Astrocyte of the hippocampus (primary cell): ENCODE measurements around the gene RBM33.

ENCODE experiments used
- DNase-seq: peaks from one replicate; pipeline ENCODE4 v3.0.0; 2011; ENCODE audit warnings: low read depth, low spot score

The RBM33 gene

DNA sequence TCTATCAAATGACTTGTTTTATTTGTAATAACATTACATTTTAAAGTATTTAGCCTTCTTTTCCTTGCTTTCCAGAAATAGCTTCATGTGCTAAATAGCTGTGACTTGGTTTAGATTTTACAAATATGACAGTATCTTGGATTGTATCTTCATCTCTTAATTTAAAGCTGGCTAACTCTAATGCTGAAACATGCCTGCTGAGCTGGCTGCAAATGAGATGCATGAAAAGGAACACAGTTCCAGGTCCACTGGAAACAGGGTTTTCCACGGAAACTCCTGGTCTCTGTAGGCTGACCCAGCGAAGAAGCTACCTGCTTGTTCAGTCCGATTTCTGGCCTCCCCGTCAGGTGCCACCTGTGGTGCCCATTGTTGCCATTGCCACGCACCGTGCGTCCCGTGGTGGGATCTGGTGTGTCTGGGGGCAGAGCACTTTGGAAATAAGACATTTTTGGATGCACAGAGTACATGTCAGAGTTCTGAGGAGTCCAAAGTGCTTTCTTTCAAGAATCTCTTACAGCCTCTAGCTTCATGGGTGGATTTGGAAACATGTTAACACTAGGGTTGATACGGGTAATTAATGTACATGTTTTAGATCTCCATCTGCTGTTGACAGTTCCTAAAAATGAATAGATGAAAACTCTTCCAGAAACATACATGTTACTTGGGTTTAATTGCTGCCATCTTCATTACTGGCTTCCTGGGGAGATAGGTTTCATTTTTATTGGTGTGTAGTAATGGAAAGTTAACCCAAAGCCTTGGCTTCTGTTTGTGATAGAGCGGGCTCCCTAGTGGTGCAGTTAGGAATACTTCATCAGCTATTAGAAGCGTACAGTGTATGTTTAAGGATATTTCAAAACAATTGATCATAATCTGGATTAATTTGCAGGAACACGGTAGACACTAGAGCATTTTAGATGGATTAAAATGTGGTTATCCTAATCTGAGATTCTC lies 122.8 kb downstream of the RBM33 start:
- DNase-seq: no peak

DNA sequence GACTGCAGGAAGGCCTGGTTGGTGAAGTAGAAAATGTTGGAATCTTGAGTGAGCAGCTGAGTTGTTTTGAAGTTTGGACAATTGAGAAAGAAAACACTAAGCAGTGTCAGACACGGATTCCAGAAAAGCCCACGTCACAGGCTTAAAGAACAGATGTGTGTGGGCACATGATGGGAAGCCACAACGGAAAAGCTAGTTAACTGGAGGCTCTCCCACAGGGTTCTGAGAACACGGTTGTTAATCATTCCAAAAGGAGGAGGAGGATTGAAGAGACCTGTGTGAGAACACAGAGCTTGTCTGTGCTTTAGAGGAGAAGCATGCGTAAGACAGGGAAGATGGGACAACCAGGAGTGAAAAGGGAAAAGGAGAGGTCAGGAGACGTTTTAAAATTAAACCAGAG lies 125.2 kb downstream of the RBM33 start:
- no peak for DNase-seq

DNA sequence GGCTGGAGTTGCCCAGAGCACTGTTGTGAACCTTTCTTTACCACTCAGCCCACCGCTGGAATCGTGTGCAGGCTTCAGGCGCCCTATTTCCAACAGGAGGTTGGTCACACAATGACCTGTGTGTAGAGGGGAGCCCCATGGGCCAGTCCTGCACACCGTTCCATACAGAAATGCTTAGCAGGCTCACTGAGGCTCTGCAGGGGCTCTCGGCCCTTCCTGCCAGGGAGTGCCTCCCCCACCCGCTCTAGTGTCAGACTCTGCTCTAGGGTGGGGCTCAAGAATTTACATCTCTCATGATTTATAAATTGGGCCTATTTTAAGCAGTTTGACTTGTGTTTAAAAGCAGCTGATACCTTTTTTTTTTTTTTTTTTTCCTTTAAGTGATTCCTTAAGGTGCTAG lies 125.8 kb downstream of the RBM33 start:
- DNase-seq: no peak

DNA sequence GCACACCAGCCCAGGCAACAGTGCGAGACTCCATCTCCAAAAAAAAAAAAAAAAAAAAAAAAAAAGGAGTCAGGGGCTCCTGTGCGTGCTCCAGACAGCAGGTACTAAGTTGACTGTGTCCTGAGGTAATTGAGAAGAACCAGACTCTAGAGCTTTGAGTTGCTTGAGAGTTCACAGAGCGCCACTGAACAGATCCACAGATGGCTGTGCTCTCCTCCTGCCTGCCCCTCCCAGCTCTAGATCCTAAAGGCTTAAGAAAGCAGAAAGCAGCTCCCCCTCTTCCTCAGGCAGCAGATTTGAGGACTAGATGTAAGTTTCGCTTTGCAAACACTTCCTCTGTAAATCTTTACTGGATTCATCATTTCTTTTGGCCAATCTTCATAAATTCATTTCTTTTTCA lies 129.1 kb downstream of the RBM33 start:
- DNase-seq: no peak

DNA sequence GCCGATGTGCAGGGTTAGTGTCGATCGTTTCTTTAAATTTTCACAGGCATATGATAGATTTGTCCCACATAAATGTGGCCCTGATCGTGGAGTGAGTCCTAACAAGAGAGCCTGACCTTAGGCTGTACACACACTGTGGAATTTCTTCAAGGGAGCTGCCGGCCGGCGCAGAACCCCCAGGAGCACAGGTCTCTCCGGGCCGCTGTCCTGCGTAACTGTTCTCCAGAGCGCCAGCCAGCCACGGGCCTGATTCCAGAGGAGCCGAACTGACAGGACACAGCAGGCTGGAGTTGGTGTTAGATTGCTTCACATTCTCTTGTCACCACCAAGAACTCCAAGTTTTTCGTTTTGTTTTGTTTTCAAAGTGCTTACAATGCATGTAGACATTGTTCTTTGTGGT lies 130.5 kb downstream of the RBM33 start:
- no peak for DNase-seq

DNA sequence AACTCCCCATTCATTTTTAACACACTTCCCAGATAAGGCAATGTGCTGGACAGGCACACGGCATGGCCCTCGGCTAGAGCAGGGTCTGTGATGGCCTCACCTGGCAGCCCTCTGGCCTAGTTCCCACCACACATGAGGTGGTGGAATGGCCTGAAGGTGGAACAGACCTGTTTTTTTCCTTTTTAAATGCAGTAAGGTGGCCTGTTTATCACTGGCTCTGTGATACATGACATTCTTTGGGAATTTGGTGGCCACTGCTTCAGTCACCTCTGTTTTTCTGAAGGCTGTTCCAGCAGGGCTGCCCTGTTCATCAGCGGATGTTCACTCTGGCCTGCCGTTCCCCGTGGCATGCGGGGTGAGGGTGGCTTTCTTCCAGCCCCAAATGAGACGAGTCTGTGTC lies 131.2 kb downstream of the RBM33 start:
- DNase-seq: no peak

DNA sequence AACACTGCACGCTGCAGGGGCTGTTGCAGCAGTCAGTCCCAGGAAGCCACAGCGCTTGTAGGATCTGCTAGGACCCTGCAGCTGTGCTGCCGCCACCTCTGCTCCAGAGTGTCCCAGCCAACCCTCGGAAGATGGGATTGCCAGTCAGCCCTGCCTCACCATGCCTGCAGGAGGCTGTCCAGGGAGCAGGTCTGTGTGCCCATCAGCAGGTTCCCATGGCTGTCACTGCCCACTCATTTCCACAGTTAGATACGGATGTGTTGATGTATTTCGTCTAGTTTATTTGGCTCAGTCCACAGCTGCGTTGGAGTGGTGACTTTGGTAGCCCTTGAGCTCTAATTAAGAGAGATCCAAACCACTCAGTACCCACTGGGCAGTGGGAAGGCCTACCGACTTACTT lies 132.1 kb downstream of the RBM33 start:
- DNase-seq: no peak

DNA sequence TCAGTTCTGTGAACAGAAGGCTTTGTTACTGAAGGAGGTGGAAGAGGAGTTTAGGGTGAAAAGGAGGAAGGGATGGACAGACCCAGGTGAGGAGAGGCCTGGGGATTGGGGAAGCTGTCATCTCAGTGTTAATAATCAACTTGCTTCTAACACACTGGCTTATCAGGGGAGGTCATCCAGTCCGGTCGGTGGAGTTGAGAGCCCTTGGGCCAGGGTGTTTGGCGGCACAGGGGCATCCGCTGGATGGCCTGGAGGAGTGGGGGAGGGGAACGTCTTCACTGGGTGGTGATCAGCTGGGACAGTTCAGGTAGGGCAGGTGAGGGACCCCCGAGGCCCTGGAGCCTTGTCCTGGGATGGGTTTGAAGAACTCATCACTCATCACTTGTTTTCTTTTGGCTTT lies 133.9 kb downstream of the RBM33 start:
- no peak for DNase-seq

DNA sequence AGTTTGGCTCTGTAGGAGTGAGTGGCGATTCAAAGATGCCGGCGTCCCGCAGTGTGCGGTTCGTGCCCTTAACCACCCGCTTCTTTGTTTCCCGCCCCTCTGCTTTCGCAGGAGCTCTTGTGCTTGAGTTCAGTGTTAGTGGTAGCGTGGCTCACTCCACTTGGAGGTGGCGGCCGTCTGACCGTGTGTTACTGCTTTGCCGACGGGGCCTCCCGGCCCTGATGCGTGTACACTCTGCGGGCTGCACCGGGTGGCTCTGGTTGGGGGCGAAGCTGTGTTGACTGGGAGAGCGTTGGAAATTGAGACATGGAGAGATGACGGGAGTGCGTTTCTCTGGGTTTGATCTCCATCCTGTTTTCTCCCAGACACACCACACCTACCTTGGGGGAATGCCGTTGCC lies 136.4 kb downstream of the RBM33 start:
- no peak for DNase-seq

DNA sequence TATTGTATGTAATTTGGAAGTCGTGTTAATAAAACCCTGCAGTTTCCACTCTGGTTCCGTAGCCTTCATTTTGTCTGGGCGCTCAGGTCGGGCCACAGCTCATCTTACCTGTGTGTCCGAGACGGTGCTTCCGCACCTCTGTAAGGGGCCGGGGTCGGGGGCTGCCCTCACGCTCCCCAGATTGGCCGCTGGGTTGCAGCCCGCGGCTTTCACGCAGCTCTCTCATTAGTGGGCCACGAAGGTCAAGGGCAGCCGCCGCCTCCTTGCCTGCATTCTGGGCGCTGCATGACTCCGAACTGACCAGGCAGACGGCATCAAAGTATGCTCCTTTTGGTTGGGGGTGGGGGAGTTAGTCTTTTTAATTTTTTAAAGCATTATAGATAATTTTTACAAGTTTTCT lies 137.0 kb downstream of the RBM33 start:
- no peak for DNase-seq

DNA sequence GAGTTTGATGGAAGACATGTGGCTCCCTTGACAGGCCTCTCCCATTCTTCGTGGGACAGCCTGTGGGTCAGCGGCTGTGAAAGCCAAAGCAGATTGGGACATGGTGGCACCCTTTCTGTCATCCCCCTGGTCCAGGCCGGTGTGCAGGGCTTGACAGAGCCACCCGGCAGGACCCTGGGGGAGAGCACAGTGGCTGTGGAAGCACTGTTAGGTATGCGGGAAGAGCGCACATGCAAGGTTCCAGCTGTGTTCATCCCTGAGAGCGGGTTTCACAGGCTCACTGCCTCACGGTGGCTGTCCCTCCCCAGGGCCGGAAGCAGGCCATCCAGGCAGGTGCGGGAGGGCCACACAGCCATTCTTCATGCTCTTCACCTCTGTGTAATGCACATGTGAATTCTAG lies 138.0 kb downstream of the RBM33 start:
- DNase-seq: no peak

DNA sequence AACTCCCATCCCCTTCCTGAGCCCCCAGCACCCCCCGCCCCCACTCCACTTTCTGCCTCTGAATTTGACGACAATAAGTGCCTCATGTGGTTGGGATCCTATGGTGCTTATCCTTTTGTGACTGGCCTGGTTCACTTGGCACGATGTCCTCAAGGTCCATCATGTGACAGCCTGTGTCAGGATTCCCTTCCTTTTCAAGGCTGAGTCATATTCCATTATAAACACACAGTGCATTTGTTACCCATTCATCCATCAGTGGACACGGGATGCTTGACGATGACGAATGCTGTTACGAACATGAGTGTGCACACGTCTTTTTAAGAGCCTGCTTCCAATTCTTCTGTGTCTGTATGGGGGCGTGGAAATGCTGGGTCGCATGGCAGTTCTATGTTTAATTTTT lies 141.1 kb downstream of the RBM33 start:
- DNase-seq: peak; percentile 45

DNA sequence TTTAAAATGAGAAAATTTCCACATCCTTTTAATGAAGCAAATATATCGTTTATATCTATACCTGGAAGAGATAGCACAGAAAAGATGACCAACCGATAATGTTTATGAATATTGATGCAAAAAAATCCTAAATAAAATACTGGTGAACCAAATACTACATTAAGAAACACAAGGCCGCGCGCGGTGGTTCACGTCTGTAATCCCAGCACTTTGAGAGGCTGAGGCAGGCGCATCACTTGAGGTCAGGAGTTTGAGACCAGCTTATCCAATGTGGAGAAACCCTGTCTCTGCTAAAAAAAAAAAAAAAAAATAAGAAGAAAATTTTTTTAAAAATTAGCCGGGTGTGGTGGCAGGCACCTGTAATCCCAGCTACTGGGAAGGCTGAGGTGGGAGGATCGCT lies 142.0 kb downstream of the RBM33 start:
- DNase-seq: no peak

DNA sequence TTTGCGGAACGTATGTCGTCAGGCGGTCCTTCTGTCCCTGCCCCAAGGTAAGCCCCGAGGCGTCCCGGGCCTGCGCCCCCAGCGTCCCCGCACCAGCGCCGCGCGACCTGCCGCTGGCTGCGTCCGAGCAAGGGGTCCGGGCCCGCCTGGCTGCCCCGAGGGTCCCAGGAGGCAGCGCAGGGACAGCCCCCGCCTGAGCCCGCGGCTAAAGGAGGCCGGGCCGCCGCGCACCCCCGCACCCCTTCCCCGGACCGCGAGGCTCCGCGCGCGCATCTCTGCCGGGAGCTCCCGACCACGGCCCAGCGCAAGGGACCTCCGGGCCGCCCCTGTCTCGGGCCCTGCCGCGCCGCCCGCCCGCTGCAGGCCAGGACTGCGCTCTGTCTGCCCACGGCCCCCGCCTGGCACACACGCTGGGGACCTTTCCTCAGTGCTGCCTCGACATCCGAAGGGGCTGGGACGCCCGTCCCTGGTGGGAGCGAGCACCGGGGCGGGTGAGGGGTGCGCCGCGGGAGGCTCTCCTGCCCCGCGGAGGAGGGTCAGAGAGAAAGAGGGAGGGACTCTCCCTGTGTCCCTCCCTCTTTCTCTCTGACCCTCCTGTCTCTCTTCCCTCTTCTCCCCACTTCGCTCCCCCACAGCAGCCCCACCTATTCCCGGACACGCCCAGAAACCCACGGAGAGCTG lies 142.8 kb downstream of the RBM33 start:
- peak; percentile 56 for DNase-seq

DNA sequence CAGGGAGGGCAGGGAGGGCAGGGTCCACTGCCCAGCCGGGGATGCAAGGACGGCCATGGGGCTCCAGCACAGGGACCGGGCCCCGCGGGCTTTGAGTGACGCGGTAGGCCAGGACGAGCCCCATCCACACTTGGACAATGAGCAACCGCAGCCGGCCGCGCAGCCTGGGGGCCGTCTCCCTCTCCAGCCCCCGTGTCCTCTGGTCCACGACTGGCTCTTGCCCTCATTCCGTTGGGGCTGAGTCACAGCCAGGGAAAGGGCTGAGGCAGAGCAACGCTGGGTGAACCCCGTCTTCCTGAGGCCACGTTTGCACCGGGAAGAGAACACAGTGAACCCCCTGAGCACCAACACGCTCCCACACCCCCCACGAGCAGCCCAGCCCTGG lies 144.1 kb downstream of the RBM33 start:
- no peak for DNase-seq

DNA sequence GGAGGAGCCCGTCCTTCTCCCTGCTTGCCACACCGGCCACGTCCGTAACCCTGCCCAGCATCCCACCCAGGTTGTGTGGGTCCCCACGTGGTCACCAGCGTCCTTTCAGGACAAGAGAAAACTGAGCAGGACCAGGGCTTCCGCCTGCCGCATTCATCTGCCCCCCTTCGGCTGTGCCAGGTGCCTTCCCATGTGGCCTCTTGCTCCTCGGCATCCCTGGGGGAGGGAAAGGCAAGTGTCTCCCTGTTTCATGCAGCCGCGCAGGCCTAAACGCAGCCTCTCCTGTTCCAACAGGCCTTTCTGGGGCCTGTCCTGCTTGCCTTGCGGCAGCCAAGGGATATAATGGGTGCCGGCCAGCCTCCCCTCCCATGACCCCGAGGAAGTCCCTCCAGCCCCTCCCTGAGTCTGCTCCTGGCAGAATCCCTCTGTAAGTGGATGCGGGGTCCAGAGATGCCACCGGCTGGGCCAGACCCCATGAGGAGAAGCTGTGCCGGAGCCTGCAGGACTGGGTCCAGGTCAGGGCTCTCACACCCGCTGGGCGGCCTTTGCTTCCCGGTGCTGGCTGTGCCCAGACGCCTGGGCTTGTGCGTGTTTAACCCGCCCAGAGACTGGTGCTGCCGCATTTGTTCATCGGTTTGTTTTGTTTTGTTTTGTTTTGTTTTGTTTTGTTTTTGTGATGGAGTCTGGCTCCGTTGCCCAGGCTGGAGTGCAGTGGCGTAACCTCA lies 144.7 kb downstream of the RBM33 start:
- DNase-seq: no peak

DNA sequence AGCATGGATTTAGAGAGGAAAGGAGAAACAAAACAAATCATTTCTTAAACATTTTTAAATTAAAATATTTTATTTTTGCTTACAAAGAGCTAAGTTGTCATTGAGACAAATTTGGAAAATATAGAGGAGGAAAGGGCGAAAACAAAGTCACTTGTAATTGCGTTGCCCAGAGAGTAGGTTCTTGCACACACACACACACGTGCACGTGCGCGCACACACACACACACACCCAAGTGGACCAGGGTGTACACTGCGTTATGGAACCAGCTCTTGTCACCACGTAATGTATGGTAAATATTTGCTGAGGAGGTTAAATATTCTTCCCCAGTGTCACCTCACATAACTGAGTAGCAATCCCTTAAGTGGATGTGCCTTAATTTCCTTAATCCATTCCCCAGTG lies 146.2 kb downstream of the RBM33 start:
- no peak for DNase-seq

DNA sequence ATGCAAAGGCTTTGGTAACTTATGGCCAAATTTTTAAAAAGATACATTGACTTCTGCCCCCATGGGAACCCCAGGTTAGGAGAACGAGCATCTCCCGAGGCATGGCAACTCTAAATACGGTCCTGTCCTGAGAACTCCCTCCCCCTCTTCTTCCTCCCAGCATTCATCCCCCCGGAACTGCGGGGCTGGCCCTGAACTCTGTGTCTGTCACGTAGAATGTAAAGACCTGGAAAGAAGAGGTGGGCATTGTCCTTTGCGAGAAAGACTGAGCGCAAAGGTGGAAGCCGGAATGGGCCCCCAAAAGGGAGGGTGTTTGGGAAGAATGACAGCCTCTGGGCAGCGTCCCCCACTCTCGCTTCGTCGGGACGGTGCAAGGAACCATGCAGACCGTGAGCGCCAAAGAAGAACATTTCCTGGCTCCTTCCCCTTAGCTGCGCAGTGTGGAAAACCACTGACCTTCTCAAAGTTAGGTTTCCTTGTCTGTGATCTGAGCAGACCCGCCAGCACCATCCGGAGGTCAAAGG lies 146.8 kb downstream of the RBM33 start:
- no peak for DNase-seq

DNA sequence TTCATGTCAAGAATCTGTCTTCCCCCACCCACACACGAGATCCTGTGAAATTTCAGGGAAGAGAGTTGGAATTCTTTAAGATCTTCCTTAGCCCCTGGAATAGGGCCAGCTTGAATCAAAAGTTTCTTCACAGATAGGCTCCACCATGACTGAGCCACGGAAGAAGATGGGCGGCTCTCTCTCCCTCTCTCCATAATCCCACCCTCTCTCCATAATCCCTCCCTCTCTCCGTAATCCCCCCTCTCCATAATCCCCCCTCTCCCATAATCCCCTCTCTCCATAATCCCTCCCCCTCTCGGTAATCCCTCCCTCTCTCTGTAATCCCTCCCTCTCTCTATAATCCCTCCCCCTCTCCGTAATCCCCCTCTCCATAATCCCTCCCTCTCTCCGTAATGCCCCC lies 147.4 kb downstream of the RBM33 start:
- no peak for DNase-seq

DNA sequence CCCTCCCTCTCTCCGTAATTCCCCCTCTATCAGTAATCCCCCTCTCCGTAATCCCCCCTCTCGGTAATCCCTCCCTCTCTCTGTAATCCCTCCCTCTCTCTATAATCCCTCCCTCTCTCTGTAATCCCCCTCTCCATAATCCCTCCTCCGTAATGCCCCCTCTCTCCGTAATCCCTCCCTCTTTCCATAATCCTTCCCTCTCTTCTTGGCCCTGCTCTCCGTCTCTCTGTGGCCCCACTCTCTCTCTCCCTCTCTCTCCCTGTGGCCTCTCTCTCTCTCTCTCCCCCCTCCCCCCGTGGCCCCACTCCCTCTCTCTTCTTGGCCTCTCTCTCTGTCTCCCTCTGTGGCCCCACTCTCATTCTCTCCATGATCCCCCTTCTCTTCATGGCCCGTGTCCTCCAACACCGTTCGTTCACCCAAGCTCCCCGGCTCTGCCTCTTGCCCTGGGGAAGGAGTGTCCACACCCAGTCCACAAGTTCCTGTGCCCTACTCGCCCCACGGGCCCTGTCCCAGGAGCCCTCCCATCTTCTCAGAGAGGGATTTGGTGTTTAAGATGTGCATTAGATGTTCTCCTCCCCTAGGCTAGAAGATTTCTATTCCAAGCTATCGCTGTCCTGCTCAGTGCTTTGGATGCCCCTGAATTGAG lies 148.0 kb downstream of the RBM33 start:
- DNase-seq: no peak

DNA sequence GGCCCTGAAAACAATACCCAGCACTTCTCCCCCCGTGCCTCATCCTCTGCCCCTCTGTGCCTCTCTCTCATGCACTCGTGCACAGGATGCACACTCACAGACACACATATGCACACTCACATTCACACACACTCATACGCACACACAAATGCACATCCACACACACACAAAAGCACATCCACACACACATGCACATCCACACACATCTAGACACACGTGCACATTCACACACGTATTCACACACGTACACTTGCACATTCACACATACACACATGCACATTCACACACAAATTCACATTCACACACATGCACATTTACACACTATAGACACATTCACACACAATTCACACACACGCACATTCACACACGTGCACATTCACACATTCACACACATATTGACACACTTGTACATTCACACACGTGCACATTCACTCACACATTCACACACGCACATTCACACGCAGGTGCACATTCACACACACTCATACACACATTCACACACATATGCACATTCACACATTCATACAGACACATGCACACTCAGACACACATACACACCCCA lies 148.6 kb downstream of the RBM33 start:
- no peak for DNase-seq
